GM19193 (cell line): Measurements from ENCODE around the gene ASB18.

Source experiments
- POLR2A ChIP-seq: IDR thresholded peaks from 4 replicates; pipeline ENCODE4 v1.6.1; 2011; ENCODE audit not compliant: insufficient read depth, insufficient read length; ENCODE audit errors: extremely low read depth

The ASB18 gene

GRCh38 chr2:236238751-236239150, 25.5 kb downstream of the ASB18 start:
- no peak for TF ChIP-seq POLR2A

DNA sequence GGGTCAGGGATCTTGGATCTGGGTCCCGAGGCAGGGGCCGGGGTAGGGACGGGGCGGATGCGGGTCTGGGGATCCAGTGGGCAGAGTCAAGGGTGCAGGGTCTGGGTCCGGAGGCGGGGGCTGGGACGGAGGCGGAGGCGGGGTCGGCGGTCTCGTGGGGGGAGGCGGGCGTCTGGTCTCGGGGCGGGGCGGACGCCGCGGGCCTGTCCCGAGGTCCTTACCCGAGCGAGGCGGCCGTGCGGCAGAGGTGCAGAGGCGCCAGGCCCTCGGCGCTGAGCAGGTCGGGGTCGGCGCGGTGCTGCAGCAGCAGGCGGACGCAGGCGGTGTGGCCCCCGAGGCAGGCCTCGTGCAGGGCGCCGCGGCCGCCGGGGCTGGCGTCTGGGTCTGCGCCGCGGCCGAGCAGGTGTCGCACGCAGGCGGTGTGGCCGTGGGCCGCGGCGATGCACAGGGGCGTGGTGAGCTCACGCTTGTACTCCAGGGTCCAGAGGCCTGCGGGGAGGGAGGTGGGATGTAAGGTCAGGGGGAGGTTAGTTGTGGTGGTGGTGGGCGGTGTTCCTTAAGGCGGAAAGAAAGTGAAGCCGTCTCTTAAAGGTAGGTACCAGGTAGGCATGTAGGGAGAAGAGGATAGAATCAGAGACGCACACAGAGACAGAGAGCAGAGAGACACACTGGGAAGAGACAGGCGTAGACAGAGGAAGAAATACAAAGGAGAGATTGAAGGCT, 26.6 kb downstream of the ASB18 start:
- TF ChIP-seq POLR2A = no peak

DNA sequence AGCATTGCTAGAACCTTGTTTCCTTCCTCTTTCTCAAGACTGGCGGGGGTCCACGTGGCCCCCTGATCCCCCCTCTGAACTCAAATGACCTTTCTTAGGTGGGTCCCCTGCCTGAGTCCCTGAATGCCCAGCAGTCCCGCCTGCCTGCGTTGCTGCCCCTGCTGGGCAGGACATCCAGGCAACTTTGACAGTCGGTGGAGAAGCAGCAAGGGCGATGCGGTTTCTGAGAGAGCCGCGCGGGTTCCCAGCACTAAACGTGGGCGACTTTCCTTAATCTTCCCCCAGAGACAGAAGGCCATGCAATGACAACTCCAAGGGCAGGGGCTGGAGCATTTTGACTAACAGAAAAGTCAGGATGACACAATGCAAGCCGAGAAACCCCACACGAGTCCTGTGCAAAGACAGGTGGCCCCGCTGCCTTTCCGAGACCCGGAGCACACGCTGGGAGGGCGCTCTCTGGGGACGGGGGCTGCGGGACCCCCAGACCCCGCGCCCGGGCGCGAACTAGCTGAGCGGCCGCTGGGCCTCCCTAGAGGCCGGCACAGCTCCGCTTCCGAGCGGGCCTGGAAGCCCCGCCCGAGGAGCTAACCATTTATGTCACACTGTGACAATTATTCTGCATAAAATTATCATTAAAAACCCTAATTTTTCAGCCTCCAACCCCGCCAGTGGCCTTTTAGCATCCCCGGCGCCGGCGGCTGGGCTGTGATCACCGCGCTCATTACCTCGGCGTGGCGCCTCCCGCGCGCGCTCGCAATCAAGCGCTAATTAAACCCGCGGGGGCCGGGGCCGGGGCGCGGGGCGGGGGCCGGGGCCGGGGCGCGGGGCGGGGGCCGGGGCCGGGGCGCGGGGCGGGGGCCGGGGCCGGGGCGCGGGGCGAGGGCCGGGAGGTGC, 27.4 kb downstream of the ASB18 start:
- TF ChIP-seq POLR2A = no peak

GRCh38 chr2:236229186-236229585, 35.0 kb downstream of the ASB18 start:
- TF ChIP-seq POLR2A = no peak

- TF ChIP-seq POLR2A = no peak
Measured at GRCh38 chr2:236223675-236224074, 40.5 kb downstream of the ASB18 start.

DNA sequence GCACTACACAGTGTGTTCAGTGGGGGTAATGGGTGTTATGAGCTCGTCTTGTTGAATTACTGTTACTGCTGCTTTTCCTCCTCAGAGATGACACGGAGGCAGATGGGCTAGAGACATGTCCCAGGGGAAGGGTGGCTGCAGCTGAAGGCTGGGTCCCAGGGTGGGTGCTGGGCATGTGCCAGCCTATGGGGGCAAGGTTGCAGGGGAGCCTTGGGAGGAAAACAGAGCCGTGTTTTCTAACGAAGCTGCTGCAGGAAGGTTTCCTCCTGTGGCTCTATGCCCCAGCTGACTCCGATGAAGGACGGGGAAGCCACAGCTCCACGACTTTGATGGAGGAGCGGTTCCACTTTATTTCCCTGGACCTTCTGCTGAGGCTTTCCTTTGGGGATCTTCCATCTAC, 42.4 kb downstream of the ASB18 start:
- TF ChIP-seq POLR2A = no peak

- no peak for TF ChIP-seq POLR2A
Measured at GRCh38 chr2:236219411-236219810, 44.8 kb downstream of the ASB18 start.

GRCh38 chr2:236217926-236218325, 46.3 kb downstream of the ASB18 start:
- TF ChIP-seq POLR2A = no peak

DNA sequence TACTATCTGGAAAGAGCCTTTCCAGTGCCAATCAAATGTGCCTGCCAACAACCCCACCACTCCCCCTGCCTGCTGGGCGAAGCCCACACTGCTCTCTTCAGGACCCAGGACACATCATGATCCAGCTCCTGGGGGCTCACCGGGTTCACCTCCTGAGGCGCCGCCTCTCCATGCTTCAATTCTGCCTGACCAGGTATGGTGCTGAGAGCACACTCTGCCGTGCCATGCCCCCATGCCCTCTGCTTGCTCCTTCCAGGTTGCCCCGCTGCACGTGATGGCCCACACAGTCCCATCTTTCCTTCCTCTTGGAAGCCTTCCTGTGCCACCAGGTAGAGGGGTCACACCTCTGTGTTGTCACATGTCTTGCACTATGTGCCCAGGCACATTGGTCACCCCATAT, 47.5 kb downstream of the ASB18 start:
- TF ChIP-seq POLR2A = no peak

GRCh38 chr2:236215761-236216333, 48.4 kb downstream of the ASB18 start:
- no peak for TF ChIP-seq POLR2A

DNA sequence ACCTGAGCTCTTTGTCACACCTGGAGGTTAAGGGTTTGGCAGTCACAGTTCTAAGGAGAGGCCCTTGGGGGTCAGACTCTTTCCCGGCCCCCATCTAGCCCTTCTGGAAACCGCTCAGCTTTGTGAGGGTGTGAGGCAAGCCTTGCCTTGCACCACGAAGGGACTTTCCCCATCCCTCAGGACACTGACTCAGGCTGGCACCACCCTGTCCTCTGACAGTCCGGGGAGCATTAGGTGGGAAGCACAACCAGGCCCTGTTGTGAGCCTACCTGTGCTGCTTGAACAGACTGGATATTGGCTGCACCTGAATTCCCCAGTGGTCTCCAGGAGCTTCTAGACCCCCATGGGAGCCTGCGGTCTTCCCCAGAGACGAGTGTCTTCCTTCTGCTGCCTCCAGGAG, 49.0 kb downstream of the ASB18 start:
- TF ChIP-seq POLR2A = no peak

- TF ChIP-seq POLR2A = no peak
Measured at GRCh38 chr2:236214376-236214995, 49.7 kb downstream of the ASB18 start.

GRCh38 chr2:236211296-236211695, 52.9 kb downstream of the ASB18 start:
- TF ChIP-seq POLR2A = no peak

- no peak for TF ChIP-seq POLR2A
Measured at GRCh38 chr2:236210536-236210935, 53.7 kb downstream of the ASB18 start.

GRCh38 chr2:236209996-236210395, 54.2 kb downstream of the ASB18 start:
- TF ChIP-seq POLR2A = no peak
